Psoas muscle (tissue), 8 donors: ENCODE results near the gene LRCH4. TPM values are rescaled to one million over a fixed set of nuclear protein-coding genes. Genes with fewer than 3 reads are reported as not detected.

Experiments used
- ATAC-seq, 4 donors: fragments of 200-7000 bp; cut with Tn5 transposase; one replicate each; pipeline ENCODE4 v1.9.1; 2020; ENCODE audit warnings: moderate library complexity in 3 of 4, mild to moderate bottlenecking in 2 of 4
- DNase-seq, 2 donors: peaks; one replicate each; pipeline ENCODE4 v3.0.0-alpha.2; 2020
- H3K27ac ChIP-seq: fragments of 200-600 bp; one replicate; pipeline ENCODE4 v1.8.0; 2022
- H3K27me3 ChIP-seq, 3 donors: fragments of 200-600 bp in 1 of 3; one replicate each; pipeline versions ENCODE4 v1.6.1 to v1.8.0; 2013 to 2022; ENCODE audit warnings: low read length in 2 of 3, mild to moderate bottlenecking in 2 of 3, moderate library complexity in 1 of 3; ENCODE audit not compliant: insufficient read depth in 3 of 3
- H3K36me3 ChIP-seq, 2 donors: fragments of 200-600 bp in 1 of 2; one replicate each; pipeline versions ENCODE4 v1.6.1 to v1.8.0; 2013 to 2022; ENCODE audit warnings: low read depth in 1 of 2, mild to moderate bottlenecking in 1 of 2, moderate library complexity in 1 of 2; ENCODE audit not compliant: insufficient read depth in 1 of 2
- H3K4me1 ChIP-seq: fragments of 200-600 bp; one replicate; pipeline ENCODE4 v1.8.0; 2022
- H3K4me3 ChIP-seq: fragments of 200-600 bp; one replicate; pipeline ENCODE4 v1.8.0; 2022; ENCODE audit warnings: mild to moderate bottlenecking
- H3K9me3 ChIP-seq: fragments of 200-600 bp; one replicate; pipeline ENCODE4 v1.8.0; 2022
- CTCF ChIP-seq: fragments of 200-600 bp; IDR thresholded peaks from one replicate; pipeline ENCODE4 v1.8.0; 2022; ENCODE audit warnings: antibody characterized with exemption
- WGBS, 3 donors: extraction: QIAGEN DNeasy Blood & Tissue Kit; methylation state at CpG; one replicate each; pipeline versions ENCODE4 v1.1.6 to v1.1.7; 2013; 5-methylcytosine and 5-hydroxymethylcytosine counted together
- intact Hi-C, 2 donors: fragments of 100-400 bp; cut with DNase I; formaldehyde crosslinking; loops; one replicate each; pipeline versions ENCODE4 v1.11.0 to v1.14.2; 2022
- polyA plus RNA-seq, 3 donors: library from polyadenylated mRNA; stranded (reverse); fragments of 200-250 nt; gene quantifications; one replicate each; pipeline ENCODE4 v1.2.3, GENCODE V29; 2013
- total RNA-seq, 4 donors: library from RNA; stranded (reverse); fragmentation: NEBNext Ultra II Directional in 2 of 4; extraction: Animal tissue kit (Norgen Biotek cat#: 25700) in 2 of 4; gene quantifications; one replicate each; pipeline versions ENCODE4 v1.2.1 to v1.2.4, GENCODE V29; 2021 to 2023
- donor health status: healthy with polysubstance abuse.
- donor health status: DM: no; HTN: no; CAD: no; lungs with moderate emphysema.
- donor health status: Bipolar disorder and iron deficiency.
- donor health status: healthy.
- donor health status: DM: yes; HTN: yes; CAD: no.
- donor health status: DM: no; HTN: no; CAD: no.
- donor health status: DM: no; HTN: no; CAD: no.
- donor health status: DM: yes; HTN: yes; CAD: no.

LRCH4 gene
- total and polyA plus RNA-seq, 7 donors, result 16.7 to 41.5 (median 33.5) TPM

GRCh38 chr7:100614308-100614861, 28.5 kb upstream of the LRCH4 start:
- ATAC-seq, result no peak
- no peak for TF ChIP-seq CTCF
- no peaks in the 10 kb centered on the region for H3K9me3 ChIP-seq
- no peaks in the 10 kb centered on the region for H3K4me1 ChIP-seq
- no peak overlapping the region for H3K27ac ChIP-seq
- 79 to 97% (median 79%) methylated on average over 6 of the region's 6 CpGs for WGBS, 3 donors
- peaks cover 0 to 9% of the 10 kb centered on the region in 2 donors for H3K36me3 ChIP-seq
- intact Hi-C loops, result loop anchor here (5.0 kb wide), 1 partner anchor 58 kb away; the partner anchor contains the start of gene GNB2 (in 2 of the 2)
- no peaks in the 10 kb centered on the region for H3K27me3 ChIP-seq
- no peak for DNase-seq
- H3K4me3 ChIP-seq, result no peak overlapping the region

GRCh38 chr7:100613412-100614175, 27.7 kb upstream of the LRCH4 start:
- peak overlapping the region; percentile 88 for H3K4me3 ChIP-seq
- peaks cover 0 to 9% of the 10 kb centered on the region in 2 donors for H3K36me3 ChIP-seq
- intact Hi-C loops, result loop anchor here (5.0 kb wide), 1 partner anchor 59 kb away; the partner anchor contains the start of gene GNB2 (in 2 of the 2)
- WGBS, 3 donors, result 87 to 93% (median 88%) methylated on average over 13 of the region's 13 CpGs
- TF ChIP-seq CTCF, result no peak
- no peak overlapping the region for H3K27ac ChIP-seq
- DNase-seq, result no peak
- ATAC-seq, result no peak
- no peaks in the 10 kb centered on the region for H3K4me1 ChIP-seq
- H3K27me3 ChIP-seq, result no peaks in the 10 kb centered on the region
- no peaks in the 10 kb centered on the region for H3K9me3 ChIP-seq

GRCh38 chr7:100612730-100613390, 26.9 kb upstream of the LRCH4 start:
- H3K4me1 ChIP-seq, result no peaks in the 10 kb centered on the region
- peak overlapping the region; percentile 88 for H3K4me3 ChIP-seq
- H3K36me3 ChIP-seq, result peaks cover 0 to 9% of the 10 kb centered on the region in 2 donors
- intact Hi-C loops, result loop anchor here (1.0 to 5.0 kb wide), 2 partner anchors 27 to 59 kb away; partner anchors contain the start of genes GNB2 (in 2 of the 2), FBXO24 (in 1 of the 2) and LRCH4 (in 1 of the 2)
- TF ChIP-seq CTCF, result no peak
- no peaks in the 10 kb centered on the region for H3K9me3 ChIP-seq
- H3K27me3 ChIP-seq, result no peaks in the 10 kb centered on the region
- WGBS, 3 donors, result 2 to 4% (median 4%) methylated on average over 22 to 29 of the region's 29 CpGs
- no peak for DNase-seq
- ATAC-seq, result no peak
- H3K27ac ChIP-seq, result peak overlapping the region; percentile 99

- peak; percentile 98 to 99 for DNase-seq
- peak; percentile 96 to 99 (median 97) for ATAC-seq
- 0 to 1% (median 0%) methylated on average over 35 to 61 of the region's 61 CpGs for WGBS, 3 donors
- Histone ChIP-seq H3K27me3 (no peaks in the 10 kb centered on the region), H3K27ac (peak within 1 kb of the TSS; percentile 99), H3K9me3 (no peaks in the 10 kb centered on the region), H3K4me3 (peak within 1 kb of the TSS; percentile 88), H3K36me3 (peaks cover 0 to 9% of the 10 kb centered on the region in 2 donors), H3K4me1 (no peaks in the 10 kb centered on the region)
- intact Hi-C loops, result loop anchor here (1.0 to 5.0 kb wide), 2 partner anchors 26 to 60 kb away; partner anchors contain the start of genes GNB2 (in 2 of the 2), FBXO24 (in 1 of the 2) and LRCH4 (in 1 of the 2)
- no peak for TF ChIP-seq CTCF
Measured at GRCh38 chr7:100611983-100612729, 26.2 kb upstream of the LRCH4 start, which contains the start of gene MOSPD3. TSS of gene MOSPD3 (plus strand) at chr7:100612540. CDS start at chr7:100612792, 252 bp downstream.
